Measurements from ENCODE around the gene DNASE1L2. TPM values are rescaled to one million over a fixed set of nuclear protein-coding genes. Genes with fewer than 3 reads are reported as not detected.

Gene DNASE1L2, protein sequence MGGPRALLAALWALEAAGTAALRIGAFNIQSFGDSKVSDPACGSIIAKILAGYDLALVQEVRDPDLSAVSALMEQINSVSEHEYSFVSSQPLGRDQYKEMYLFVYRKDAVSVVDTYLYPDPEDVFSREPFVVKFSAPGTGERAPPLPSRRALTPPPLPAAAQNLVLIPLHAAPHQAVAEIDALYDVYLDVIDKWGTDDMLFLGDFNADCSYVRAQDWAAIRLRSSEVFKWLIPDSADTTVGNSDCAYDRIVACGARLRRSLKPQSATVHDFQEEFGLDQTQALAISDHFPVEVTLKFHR
- total RNA-seq (2012; rRNA removed) = under 0.01 and 1.0 TPM in 2 replicates

DNA sequence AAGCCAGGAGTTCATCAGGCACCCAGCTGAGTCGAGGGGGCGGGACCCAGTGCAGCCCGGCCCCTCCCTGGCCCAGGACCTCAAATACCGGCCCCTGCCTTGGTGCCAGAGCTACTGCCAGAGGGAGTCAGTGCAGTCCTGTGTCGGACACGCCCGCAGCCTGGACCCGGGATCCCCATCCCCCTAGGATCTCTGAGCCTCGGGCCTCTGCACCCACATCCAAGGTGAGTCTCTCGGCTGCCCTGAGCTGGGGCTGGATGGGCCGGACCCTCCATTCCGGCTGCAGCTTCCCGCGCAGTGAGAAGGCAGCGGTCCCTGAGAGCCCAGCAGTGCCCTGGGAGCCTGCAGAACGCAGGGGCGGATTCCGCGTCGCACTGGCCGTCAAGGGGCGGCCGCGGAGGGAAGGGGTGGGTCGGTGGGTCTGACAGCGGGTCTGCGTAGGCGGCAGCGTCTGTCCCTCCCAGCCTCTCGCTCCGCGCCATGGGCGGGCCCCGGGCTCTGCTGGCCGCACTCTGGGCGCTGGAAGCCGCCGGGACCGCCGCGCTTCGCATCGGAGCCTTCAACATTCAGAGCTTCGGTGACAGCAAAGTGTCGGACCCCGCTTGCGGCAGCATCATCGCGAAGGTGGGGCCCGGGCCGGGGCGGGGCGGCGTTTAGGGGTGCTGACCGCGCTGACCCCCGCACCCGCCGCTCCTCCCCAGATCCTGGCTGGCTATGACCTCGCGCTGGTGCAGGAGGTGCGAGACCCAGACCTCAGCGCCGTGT lies at the start of gene DNASE1L2:
Gene DNASE1L2, plus strand, starts transcription at position 108 of the 765 bp plus-strand sequence. Its CDS starts 373 bp downstream, at position 481.
- Histone ChIP-seq H3K4me2 (ENCODE audit: low read length) (peak within 1 kb of the TSS; percentile 23), H3K4me3 (ENCODE audit: low read length) (no peak within 1 kb of the TSS), H3K4me1 (ENCODE audit: control insufficient read depth, insufficient read depth, low read length) (peaks cover 27% of the 10 kb centered on the region), H3K9me3 (replicated peaks; ENCODE audit: low read length) (no peaks in the 10 kb centered on the region), H3K27me3 (ENCODE audit: control insufficient read depth, insufficient read depth, low read length) (no peaks in the 10 kb centered on the region), H3K36me3 (ENCODE audit: insufficient read depth, low read length) (peaks cover 53% of the 10 kb centered on the region), H3K9ac (ENCODE audit: low read depth, low read length) (no peak within 1 kb of the TSS)

DNA sequence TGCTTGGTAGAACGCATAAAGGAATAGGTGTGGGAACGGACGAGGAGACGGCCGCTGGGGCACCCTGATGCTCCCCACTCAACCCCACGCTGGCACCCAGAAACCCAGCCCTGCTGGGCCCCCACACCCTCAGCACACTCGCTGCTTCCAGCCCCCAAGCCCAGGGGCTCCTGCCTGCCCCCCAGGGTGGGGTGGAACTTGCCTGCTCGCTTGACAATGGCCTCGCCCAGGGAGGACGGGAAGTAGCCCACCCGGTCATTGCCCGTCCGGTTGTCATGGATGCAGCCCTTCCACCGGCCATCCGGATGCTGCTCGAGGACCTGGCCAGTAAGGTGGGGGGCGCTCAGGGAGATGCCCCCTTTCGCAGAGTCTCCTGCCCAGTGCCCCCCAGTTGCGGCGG lies 49.7 kb upstream of the DNASE1L2 start:
- Histone ChIP-seq H3K9ac (ENCODE audit: low read depth, low read length) (no peak overlapping the region), H3K9me3 (replicated peaks; ENCODE audit: low read length) (no peaks in the 10 kb centered on the region), H3K4me1 (ENCODE audit: control insufficient read depth, insufficient read depth, low read length) (no peaks in the 10 kb centered on the region), H3K4me2 (ENCODE audit: low read length) (no peak overlapping the region), H3K36me3 (ENCODE audit: insufficient read depth, low read length) (no peaks in the 10 kb centered on the region), H3K4me3 (ENCODE audit: low read length) (no peak overlapping the region), H3K27me3 (ENCODE audit: control insufficient read depth, insufficient read depth, low read length) (peaks cover 3% of the 10 kb centered on the region)

DNA sequence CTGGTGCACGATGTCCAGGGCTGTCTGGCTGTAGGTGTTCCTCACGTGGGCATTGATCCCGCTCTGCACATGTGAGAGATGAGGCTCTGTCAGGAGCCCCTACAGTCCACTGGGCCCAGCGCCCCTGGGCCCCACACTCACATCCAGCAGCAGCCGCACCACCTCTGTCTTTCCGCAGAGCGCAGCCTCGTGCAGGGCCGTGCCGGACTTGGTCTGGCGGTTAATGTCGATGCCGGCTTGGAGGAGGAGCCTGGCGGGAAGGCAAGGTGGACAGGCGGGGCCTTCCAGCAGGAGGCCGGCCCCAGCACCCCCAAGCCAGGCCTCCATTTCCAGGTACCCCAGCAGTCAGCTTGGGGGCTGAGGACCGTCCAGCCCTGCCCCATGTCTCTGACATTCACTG lies 49.0 kb upstream of the DNASE1L2 start:
- peaks cover 3% of the 10 kb centered on the region for H3K27me3 ChIP-seq (ENCODE audit: control insufficient read depth, insufficient read depth, low read length)
- H3K4me3 ChIP-seq (ENCODE audit: low read length) = no peak overlapping the region
- H3K4me2 ChIP-seq (ENCODE audit: low read length) = no peak overlapping the region
- no peak overlapping the region for H3K9ac ChIP-seq (ENCODE audit: low read depth, low read length)
- H3K4me1 ChIP-seq (ENCODE audit: control insufficient read depth, insufficient read depth, low read length) = no peaks in the 10 kb centered on the region
- no peaks in the 10 kb centered on the region for H3K36me3 ChIP-seq (ENCODE audit: insufficient read depth, low read length)
- no peaks in the 10 kb centered on the region for H3K9me3 ChIP-seq (replicated peaks; ENCODE audit: low read length)

DNA sequence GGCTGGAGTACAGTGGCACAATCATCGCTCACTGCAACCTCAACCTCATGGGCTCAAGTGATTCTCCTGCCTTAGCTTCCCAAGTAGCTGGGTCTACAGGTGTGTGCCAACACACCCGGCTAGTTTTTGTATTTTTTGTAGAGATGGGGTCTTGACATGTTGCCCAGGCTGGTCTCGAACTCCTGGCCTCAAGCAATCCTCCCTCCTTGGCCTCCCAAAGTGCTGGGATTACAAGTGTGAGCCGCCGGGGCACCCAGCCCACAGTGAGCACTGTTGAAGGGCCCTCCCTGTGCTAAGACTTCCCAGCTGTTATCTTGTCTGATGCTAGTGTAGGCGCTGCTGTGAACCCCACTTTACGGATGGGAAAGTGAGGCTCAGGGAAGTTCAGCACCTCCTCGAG lies 47.8 kb upstream of the DNASE1L2 start:
- H3K9me3 ChIP-seq (replicated peaks; ENCODE audit: low read length) = no peaks in the 10 kb centered on the region
- H3K36me3 ChIP-seq (ENCODE audit: insufficient read depth, low read length) = no peaks in the 10 kb centered on the region
- no peak overlapping the region for H3K9ac ChIP-seq (ENCODE audit: low read depth, low read length)
- no peak overlapping the region for H3K4me3 ChIP-seq (ENCODE audit: low read length)
- no peaks in the 10 kb centered on the region for H3K4me1 ChIP-seq (ENCODE audit: control insufficient read depth, insufficient read depth, low read length)
- no peak overlapping the region for H3K4me2 ChIP-seq (ENCODE audit: low read length)
- peaks cover 3% of the 10 kb centered on the region for H3K27me3 ChIP-seq (ENCODE audit: control insufficient read depth, insufficient read depth, low read length)

DNA sequence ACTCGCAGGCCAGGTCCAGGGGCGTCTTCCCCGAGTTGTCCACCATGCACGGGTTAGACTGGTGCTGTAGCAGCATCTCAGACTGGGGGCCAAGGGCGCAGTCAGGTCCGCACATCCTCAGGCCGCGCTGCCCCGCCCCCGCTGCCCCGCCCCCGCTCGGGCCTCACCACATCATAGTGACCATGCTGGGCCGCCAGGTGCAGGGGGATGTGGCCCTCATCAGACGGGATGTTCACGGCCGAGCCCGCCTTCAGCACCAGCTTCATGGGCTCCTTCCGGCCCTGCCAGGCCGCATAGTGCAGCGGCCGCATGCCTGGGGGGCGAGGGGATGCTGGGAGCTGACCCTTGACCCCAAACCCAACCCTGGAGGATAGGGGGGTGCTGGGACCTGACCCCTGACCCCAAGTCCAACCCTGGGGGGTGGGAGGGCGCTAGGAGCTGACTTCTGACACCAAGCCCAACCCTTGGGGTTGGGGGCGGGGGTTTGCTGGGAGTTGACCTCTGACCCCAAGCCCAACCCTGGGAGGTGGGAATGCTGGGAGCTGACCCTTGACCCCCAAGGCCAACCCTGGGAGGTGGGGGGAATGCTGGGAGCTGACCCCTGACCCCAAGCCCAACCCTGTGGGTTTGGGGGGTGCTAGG lies 46.9 kb upstream of the DNASE1L2 start:
- Histone ChIP-seq H3K9ac (ENCODE audit: low read depth, low read length) (no peak overlapping the region), H3K4me3 (ENCODE audit: low read length) (no peak overlapping the region), H3K4me1 (ENCODE audit: control insufficient read depth, insufficient read depth, low read length) (no peaks in the 10 kb centered on the region), H3K4me2 (ENCODE audit: low read length) (no peak overlapping the region), H3K9me3 (replicated peaks; ENCODE audit: low read length) (no peaks in the 10 kb centered on the region), H3K36me3 (ENCODE audit: insufficient read depth, low read length) (no peaks in the 10 kb centered on the region), H3K27me3 (ENCODE audit: control insufficient read depth, insufficient read depth, low read length) (peaks cover 2% of the 10 kb centered on the region)

DNA sequence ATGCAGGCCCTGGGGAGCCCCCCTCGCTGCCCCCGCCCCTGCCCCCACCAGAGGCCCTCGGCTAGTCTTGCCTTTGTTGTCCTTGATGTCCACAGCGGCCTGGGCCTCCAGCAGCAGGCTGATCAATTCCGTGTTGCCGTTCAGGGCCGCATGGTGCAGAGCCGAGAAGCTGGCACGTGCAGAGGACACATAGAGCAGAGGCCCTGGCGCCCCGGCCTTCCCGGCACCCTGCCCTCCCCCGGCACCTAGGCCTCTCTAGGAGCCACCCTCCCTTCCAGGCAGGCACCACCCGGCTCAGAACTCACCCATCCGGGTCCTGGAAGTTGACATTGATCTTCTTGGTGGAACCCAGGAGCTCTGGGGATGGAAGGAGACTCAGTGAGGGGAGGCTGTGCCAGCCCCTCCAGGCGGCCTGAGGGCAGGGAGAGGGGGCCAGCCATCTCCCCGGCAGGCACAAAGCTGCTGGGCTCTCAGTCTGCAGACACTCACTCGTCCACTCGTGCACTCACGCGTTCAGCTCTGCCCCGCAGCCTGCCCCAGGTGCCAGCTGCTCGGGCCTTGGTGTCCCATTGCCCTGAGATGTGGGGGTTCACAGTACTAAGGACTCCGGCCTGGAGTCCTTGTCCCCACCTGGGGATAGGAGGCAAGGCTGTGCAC lies 46.1 kb upstream of the DNASE1L2 start:
- H3K4me2 ChIP-seq (ENCODE audit: low read length) = no peak overlapping the region
- no peaks in the 10 kb centered on the region for H3K9me3 ChIP-seq (replicated peaks; ENCODE audit: low read length)
- H3K4me3 ChIP-seq (ENCODE audit: low read length) = no peak overlapping the region
- H3K9ac ChIP-seq (ENCODE audit: low read depth, low read length) = no peak overlapping the region
- no peaks in the 10 kb centered on the region for H3K36me3 ChIP-seq (ENCODE audit: insufficient read depth, low read length)
- no peaks in the 10 kb centered on the region for H3K4me1 ChIP-seq (ENCODE audit: control insufficient read depth, insufficient read depth, low read length)
- H3K27me3 ChIP-seq (ENCODE audit: control insufficient read depth, insufficient read depth, low read length) = peaks cover 6% of the 10 kb centered on the region

DNA sequence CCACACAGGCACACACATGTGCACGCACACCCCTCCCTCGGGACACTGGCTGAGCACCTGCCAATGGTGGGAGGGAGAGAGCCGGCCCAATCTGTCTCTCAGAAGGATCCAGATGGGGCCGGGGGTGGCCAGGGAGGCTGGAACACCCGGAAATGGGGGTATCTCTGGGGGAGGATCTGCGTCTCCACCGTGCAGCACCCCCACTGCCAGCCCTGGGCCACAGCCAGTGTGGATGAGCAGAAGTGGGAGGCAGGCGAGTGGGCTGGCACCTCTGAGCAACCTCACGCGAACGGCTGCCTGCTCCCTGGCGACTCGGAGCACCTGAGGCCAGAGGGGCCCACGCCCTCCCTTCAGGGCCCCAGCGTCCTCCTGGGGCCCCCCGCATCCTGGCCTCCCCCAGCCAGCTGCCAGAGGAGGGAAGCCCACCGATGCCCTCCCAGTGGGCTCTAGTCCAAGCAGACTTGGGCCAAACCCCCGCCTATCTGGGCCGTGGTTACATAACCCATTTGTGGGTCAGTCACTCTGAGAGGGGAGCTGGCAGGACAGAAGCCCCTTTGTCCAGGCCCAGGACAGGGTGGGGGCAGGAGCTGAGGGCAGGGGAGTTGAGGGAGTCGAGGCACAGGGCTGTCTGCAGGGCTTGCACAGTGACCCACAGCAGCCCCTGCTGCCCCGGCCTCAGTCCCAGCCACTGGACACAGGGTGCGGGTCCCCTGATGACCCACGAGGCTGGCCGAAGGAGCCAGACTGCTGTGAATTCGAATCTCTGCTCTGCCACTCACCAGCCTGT lies 45.4 kb upstream of the DNASE1L2 start:
- Histone ChIP-seq H3K4me2 (ENCODE audit: low read length) (no peak overlapping the region), H3K36me3 (ENCODE audit: insufficient read depth, low read length) (no peaks in the 10 kb centered on the region), H3K4me1 (ENCODE audit: control insufficient read depth, insufficient read depth, low read length) (no peaks in the 10 kb centered on the region), H3K4me3 (ENCODE audit: low read length) (no peak overlapping the region), H3K9me3 (replicated peaks; ENCODE audit: low read length) (no peaks in the 10 kb centered on the region), H3K9ac (ENCODE audit: low read depth, low read length) (no peak overlapping the region), H3K27me3 (ENCODE audit: control insufficient read depth, insufficient read depth, low read length) (peaks cover 13% of the 10 kb centered on the region)

DNA sequence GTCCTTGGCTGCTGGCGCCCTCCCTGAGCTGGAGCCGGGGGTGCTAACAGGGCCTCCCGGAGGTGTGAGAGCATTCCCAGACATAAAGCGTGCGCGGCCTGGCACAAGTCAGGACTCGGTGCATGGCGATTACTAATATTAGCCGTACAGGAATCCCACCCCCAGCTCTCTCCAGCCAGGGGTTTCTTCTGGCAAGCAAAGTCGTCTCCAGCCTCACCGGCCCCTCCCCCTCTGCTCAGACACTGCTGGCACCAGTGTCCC lies 44.9 kb upstream of the DNASE1L2 start:
- H3K27me3 ChIP-seq (ENCODE audit: control insufficient read depth, insufficient read depth, low read length) = peaks cover 14% of the 10 kb centered on the region
- H3K9me3 ChIP-seq (replicated peaks; ENCODE audit: low read length) = no peaks in the 10 kb centered on the region
- H3K9ac ChIP-seq (ENCODE audit: low read depth, low read length) = no peak overlapping the region
- H3K4me3 ChIP-seq (ENCODE audit: low read length) = no peak overlapping the region
- H3K4me2 ChIP-seq (ENCODE audit: low read length) = no peak overlapping the region
- no peaks in the 10 kb centered on the region for H3K36me3 ChIP-seq (ENCODE audit: insufficient read depth, low read length)
- H3K4me1 ChIP-seq (ENCODE audit: control insufficient read depth, insufficient read depth, low read length) = no peaks in the 10 kb centered on the region

DNA sequence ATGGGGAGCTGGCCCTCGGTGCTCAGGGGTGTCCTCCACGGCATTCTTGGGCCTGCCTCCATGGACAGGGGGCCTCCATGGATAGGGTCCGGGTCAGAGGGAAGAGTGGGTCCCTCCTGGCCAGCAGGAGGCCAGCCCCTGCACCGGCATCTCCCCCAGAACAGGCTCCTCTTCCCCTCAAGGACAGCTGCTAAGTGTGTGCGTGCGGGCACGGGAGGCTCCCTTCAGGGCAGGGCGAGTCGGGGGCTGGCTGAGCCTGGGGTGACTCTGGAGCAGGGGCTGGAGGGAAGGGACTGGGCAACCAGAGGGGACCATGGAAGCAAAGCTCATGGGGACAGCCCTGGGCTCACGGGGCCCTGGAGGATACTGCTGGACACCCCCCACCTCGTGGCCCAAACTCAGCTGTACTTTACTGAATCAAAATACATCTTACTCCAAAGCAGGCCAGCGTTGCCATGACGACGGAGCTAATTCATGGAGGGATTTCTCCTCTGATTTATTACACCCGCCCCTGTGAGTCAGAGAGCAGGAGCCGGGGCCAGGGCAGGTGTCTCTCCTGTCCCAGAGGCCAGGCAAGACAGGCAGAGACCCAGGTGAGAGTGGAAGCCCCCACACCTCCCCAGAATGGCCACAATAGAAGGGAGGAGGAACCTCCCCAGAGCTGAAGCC lies 41.9 kb upstream of the DNASE1L2 start:
- Histone ChIP-seq H3K4me1 (ENCODE audit: control insufficient read depth, insufficient read depth, low read length) (no peaks in the 10 kb centered on the region), H3K4me2 (ENCODE audit: low read length) (no peak overlapping the region), H3K9ac (ENCODE audit: low read depth, low read length) (no peak overlapping the region), H3K36me3 (ENCODE audit: insufficient read depth, low read length) (no peaks in the 10 kb centered on the region), H3K27me3 (ENCODE audit: control insufficient read depth, insufficient read depth, low read length) (peaks cover 38% of the 10 kb centered on the region), H3K9me3 (replicated peaks; ENCODE audit: low read length) (no peaks in the 10 kb centered on the region), H3K4me3 (ENCODE audit: low read length) (no peak overlapping the region)

DNA sequence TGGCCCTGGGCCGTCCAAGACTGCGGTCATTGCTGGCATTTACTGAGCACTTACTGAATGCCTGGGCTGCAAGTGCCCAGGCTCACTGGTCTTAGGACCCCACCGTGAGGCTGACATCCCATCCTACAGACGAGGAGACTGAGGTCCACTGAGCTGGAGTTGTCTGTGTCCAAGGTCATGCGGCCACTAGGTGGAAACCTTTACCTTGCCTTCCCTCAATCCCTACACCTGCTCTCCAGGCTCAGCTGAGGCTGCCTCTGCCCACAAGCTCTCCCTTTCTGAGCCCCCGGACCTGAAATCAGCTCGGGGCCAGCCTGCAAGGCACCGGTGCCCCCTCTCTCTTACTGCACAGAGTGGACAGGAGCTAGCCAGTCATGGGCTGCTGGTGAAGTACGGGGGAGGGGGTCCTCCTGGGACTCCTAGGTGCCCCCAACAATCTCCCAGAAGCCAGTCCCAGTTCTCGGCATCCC lies 41.4 kb upstream of the DNASE1L2 start:
- Histone ChIP-seq H3K9ac (ENCODE audit: low read depth, low read length) (no peak overlapping the region), H3K4me3 (ENCODE audit: low read length) (no peak overlapping the region), H3K9me3 (replicated peaks; ENCODE audit: low read length) (no peaks in the 10 kb centered on the region), H3K27me3 (ENCODE audit: control insufficient read depth, insufficient read depth, low read length) (peaks cover 38% of the 10 kb centered on the region), H3K4me1 (ENCODE audit: control insufficient read depth, insufficient read depth, low read length) (no peaks in the 10 kb centered on the region), H3K36me3 (ENCODE audit: insufficient read depth, low read length) (no peaks in the 10 kb centered on the region), H3K4me2 (ENCODE audit: low read length) (no peak overlapping the region)
